ENCODE results near the gene DIS3L.
A peak's percentile ranks its signal among the peaks of the same experiment; 100 is the strongest.

DIS3L gene

DNA sequence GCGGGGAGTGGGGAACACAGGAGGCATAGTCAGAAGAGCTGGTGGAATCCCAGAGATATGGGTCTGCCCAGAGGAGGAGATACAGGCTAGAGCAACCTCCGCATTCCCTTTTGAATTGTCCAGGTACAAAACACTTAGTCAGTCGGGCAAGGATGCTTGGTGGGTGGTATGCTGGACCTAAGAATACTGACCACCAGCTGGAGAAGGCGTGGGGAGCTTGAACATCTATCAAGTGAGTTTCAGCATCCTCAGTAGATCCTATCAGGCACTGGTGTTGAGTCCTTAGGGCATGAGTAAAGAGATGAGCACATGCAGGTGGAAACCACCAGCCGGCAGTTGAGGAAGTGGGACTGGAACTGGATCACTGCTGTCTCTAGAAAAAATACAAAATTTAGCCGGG, 14.7 kb upstream of the DIS3L start:
- no peak for DNase-seq (ENCODE audit: low read depth)
- H3K4me3 ChIP-seq (ENCODE audit: low read depth, low read length), result no peak overlapping the region
- TF ChIP-seq, protein P1, sequence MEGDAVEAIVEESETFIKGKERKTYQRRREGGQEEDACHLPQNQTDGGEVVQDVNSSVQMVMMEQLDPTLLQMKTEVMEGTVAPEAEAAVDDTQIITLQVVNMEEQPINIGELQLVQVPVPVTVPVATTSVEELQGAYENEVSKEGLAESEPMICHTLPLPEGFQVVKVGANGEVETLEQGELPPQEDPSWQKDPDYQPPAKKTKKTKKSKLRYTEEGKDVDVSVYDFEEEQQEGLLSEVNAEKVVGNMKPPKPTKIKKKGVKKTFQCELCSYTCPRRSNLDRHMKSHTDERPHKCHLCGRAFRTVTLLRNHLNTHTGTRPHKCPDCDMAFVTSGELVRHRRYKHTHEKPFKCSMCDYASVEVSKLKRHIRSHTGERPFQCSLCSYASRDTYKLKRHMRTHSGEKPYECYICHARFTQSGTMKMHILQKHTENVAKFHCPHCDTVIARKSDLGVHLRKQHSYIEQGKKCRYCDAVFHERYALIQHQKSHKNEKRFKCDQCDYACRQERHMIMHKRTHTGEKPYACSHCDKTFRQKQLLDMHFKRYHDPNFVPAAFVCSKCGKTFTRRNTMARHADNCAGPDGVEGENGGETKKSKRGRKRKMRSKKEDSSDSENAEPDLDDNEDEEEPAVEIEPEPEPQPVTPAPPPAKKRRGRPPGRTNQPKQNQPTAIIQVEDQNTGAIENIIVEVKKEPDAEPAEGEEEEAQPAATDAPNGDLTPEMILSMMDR (IDR thresholded peaks at IDR 0.05; ENCODE audit: insufficient read depth, low read depth, low read length, missing control alignments), result no peak

DNA sequence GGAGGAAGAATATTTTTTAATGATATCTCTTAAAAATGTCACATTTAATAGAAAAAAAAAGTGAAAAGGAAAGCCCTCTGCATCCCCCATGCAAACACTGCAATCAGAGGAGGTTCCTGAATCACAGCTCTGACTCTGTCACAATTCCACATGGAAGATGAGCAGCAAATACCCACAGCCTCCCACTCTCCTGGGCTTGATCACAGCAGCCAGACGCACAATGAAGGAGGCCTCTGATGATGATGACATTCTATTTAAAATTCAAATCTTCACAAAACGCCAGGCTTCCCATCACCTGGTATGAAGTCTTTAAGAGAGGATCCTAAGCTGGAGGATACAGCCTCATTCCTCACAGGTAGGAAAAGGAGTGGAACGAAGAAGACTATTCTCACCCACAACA, 9.1 kb upstream of the DIS3L start:
- H3K4me3 ChIP-seq (ENCODE audit: low read depth, low read length), result no peak overlapping the region
- no peak for DNase-seq (ENCODE audit: low read depth)
- TF ChIP-seq, protein P1 (IDR thresholded peaks at IDR 0.05; ENCODE audit: insufficient read depth, low read depth, low read length, missing control alignments), result no peak

DNA sequence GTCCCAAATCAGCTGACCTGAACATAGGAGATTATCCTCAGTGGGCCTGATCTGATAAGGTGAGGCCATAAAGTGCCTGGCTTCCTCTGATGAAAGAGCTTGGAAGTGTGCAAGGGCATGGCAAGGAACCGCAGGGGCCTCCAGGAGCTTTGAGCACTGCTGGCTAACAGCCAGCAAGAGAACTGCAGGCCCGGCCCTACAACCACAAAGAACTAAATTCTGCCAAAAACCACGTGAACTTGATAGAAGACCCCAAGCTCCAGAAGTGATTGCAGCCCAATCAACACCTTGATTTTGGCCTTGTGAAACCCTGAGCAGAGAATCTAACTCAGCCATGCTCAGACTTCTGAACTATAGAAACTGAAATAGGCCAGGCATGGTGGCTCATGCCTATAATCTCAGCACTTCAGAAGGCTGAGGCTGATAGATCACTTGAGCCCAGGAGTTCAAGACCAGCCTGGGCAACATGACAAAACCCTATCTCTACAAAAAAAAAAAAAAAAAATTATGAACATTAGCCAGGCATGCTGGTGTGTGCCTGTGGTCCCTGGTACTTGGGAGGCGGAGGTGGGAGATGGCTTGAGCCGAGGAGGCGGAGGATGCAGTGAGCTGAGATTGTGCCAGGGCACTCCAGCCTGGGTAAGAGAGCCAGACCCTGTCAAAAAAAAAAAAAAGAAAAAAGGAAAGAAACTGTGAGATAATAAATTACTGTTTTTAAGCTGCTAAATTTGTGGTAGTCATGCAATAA, 7.7 kb upstream of the DIS3L start:
- TF ChIP-seq, protein P1 (IDR thresholded peaks at IDR 0.05; ENCODE audit: insufficient read depth, low read depth, low read length, missing control alignments), result no peak
- DNase-seq (ENCODE audit: low read depth), result no peak
- H3K4me3 ChIP-seq (ENCODE audit: low read depth, low read length), result no peak overlapping the region

DNA sequence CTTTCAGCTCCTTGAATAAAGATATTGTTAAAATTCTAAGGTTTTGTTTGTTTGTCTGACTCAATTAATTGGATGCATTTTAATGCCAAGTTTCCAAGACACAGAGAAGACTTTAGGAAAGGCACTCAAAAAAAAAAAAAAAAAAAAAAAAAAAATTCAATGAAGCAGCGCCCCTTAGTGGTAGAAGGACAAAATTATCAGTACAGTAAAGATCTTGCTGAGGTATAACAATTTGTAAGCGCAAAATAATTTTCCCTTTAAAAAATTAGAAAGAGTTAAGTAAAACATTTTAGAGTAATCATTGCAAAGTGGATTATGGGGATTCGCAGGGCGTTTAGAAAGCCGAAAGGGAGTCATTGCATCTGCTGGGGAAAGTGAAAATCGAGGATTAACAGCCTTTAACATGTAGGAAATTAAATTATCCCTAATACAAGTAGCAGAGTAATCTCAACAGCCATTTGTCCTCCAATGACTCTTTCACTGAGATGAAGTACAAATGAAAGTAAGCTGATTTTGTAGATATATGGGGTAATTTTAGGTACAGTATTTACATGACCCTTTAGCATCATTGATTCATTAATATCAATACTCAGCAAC, 5.8 kb upstream of the DIS3L start:
- no peak overlapping the region for H3K4me3 ChIP-seq (ENCODE audit: low read depth, low read length)
- DNase-seq (ENCODE audit: low read depth), result peak; percentile 31
- TF ChIP-seq, protein P1 (IDR thresholded peaks at IDR 0.05; ENCODE audit: insufficient read depth, low read depth, low read length, missing control alignments), result peak; percentile 57

DNA sequence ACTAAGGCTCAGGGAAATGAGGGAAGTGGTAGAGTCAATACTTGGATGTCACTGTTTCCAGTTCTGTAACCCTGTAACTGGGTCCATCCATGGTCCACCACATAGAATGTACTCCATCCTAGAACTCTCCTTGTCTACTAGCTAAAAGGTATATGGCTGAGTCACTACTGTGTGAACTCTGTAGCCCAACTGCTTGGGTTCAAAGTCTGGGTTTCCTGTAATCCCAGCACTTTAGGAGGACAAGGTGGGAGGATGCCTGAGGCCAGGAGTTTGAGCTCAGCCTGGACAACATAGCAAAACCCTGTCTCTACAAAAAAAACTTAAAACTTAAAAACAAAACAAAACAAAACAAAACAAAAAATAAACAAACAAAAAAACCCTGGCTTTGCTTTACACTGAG, 5.3 kb upstream of the DIS3L start:
- no peak for DNase-seq (ENCODE audit: low read depth)
- H3K4me3 ChIP-seq (ENCODE audit: low read depth, low read length), result no peak overlapping the region
- TF ChIP-seq, protein P1 (IDR thresholded peaks at IDR 0.05; ENCODE audit: insufficient read depth, low read depth, low read length, missing control alignments), result no peak

DNA sequence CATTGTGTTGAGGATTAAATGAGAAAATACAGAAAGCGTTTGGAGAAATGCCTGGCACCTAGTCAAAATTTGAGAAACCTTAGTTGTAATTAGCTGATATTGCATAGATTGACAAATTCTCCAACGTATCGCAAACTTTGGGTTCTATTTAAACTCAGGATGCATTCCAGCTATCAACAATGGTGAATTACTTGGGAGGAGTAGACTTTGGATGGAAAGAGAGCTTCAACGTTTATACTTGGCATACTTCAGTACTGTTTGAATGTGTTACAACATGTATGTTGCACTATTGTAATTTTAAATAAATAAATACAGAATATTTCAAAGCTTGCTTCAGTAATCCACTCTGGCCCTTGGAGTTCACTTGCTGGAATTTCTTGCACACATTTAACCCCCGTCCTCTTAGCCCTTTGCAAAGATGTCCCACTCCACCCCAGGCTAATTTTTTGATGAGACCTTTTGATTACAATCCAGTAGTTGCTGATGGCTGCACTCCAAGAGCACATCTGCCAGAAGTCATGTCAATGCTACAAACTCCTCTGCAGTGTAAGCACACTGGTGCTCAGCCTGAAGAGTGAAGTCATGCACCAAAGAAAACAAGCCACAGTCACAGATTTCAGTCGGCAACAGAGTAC, 4.7 kb upstream of the DIS3L start:
- no peak overlapping the region for H3K4me3 ChIP-seq (ENCODE audit: low read depth, low read length)
- TF ChIP-seq, protein P1 (IDR thresholded peaks at IDR 0.05; ENCODE audit: insufficient read depth, low read depth, low read length, missing control alignments), result no peak
- DNase-seq (ENCODE audit: low read depth), result no peak
